ENCODE measurements around the gene RALGPS1.

Gene RALGPS1

DNA sequence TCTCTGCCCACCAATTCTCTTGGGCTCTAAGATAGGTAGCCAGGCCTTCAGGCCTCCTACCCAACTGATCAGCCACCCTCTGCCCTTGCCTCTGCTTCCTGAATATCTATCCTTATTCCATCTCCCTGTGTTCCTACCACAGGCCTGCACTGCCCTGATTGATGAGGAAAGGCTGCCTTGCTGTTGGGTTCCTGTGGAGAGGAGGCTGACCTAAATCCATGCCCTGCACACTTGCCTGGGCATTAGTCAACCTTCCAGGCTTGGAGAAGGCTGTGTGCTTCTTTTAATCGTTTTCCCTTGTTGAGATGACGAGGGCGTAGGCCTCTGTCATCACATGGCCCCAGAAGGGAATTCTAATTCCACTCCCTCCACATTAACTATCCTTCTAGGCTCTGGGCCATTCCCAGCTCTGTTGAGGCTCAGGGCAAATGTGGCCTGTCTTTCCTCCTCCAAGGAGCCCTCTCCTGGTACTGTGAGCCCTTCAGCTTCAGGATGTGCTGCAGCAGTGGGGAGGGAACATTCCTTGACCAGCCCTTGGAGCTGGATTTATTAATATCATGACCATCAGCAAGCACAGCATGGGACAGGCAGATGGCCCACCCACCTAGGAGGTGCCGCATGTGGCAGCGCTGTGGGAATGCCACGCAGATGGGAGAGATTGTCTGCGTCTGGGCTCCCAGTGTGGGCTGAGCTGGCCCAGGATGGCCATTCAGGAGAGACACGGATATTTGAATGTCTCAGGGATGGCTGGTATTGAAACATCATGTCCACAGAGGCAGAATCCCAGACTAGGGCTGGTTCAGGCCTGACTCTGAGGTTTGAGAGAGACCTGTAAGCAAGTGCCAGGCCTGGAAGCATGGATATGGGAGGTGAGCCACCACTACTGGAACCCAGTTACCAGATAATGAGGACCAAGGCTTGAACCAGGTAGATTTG is 166.9 kb downstream of the RALGPS1 start:
- DNase-seq: no peak

DNA sequence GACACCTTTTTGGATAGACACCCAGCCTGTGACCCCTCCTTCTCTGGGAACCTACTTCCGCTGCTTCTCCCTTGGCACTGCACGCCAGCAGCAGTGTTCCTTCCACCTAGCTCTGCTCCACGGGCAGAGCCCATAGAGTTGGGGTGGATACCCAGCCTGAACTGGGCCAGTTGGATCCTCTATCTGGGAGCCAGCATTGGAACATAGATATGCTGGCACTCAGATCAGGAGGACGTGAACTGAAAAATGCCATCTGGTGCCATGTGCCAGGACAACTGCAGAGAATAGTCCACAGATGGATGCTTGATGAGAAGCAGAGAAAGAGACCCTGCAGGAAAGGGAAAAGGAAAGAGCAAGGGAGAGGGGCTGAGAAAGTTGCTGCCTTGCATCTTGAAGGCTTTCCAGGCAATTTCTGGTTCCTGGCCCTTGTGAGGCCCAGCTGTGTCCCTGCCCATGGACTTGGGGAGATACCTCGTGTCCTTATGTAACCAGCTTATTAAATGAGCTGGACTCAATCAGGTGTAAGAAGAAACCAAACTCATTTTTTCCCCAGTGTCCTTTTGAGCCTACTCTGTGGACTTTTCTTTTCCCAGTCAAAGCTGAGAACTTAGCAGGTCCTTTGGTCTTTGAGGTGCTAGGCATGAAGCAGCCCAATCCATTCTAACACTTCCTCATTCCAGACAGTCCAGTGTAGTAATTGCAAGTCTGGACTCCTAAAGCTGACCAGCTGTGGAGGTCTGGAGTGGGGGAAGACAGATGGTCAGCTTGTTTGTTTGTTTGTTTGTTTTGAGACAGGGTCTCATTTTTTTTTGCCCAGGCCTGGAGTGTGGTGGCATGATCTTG is 168.8 kb downstream of the RALGPS1 start:
- no peak for DNase-seq

DNA sequence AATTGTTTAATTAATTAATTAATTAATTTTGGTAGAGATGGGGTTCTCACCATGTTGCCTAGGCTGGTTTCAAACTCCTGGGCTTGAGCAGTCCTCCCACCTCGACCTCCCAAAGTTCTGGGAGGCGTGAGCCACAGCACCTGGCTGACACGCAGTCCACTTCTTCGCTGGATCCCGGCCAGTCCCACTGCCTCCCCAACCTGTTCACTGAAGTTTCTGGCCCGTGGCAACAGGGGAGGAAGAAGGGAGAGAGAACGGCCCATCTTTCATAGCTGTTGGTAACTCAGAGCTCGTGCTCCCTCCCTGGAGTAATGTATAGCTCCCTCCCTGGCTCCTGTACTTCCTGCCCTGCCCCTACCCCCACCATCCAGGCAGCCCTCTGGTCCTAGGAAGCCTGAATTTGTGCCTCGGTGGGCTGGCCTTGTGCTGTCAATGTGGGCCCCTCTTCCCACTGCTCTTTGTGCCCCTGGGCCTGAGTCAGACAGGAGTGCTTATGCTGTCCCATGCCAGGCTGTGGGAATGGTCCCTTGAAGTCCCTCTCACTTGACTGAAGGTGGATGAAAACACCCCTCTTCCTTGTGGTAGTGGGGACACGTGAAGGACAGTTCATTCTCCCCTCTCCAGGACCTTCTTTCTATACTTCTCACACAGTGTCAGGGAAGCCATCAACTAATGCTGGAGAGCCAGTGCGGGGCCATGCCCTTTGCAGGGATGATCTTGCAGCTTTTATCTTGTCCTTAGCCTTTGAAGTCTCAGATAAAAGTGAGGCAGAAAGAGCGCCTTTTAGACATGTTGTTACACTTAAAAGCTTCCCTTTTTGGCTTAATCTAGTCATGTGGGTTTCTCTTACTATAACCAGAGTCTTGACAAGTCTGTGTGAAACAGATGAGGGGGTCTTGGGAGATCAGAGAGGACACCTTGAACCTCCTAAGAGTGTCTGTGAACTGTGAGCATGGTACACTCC is 169.8 kb downstream of the RALGPS1 start:
- DNase-seq: no peak

DNA sequence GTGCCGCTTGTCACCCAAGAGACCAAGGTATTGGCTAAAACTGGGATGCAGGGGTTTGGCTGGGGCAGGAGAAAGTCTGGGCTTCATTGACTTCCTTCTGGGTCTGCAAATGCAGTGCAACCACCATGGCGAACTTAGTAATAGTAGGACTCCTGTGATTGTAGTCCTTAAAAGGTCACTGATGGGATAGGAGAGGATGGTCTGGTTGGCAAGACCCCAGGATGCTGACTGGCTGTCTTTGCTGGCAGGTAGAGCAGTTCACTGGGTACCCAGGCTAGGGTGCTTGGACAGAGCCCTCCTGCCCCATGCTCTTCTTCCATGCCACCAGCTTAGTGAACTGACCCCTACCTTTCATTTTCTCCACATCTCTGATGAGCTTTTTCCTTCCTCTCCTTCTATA is 170.6 kb downstream of the RALGPS1 start:
- no peak for DNase-seq

DNA sequence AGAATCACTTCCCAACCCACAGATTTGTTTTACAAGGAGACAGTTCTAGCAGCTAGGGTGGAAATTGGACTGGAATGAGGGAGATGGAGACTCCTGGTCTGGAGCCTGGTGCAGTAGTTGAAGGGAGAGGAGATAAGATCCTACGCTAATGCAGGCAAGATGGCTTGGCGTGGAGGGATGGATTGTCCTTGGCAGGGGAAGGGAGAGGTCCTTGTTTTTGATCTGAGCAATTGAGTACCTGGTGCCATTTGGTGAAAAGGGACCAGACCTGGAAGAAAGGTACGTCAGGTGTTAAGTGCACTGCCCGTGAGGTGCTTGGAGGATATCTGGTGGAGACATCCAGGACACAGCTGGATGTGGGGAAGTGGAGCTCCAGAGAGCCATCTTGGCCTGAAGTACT is 172.2 kb downstream of the RALGPS1 start:
- no peak for DNase-seq

DNA sequence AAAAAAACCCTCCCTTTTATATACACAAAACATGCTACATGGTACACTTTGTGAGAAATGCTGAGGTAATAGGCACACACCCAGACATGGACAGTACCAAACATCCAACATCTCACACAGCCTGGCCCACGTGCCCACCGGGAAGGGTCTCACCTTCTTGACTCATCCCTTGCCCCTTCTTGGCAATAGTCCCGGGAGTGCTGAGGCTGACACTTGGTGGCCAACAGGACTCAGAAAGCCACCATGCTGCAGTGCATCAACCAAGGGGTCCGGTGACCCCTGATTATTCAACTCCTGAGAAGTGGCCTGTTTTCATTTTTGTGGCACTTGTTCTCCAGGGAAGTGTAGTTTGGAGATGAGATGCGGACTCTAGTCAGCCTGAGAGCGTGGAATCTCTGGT is 172.8 kb downstream of the RALGPS1 start:
- no peak for DNase-seq

DNA sequence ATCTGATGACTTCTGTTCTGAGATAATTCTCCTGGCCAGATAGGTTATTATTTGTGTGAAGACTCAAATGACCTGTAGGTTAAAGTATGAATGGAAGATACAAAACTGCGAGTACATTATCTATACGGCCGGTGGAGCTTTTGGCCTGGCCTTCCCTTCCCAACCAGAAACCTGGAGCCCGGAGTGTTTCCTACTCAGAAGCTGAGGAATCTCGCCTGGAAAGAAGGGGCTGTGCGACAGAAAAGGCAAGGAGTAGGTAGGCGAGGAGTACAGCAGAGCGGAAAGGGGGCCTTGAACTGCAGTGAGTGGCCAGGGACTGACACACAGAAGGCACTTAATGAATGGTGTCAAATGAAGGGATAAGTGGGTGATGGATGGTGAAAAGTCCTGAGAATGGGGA is 173.3 kb downstream of the RALGPS1 start:
- no peak for DNase-seq

DNA sequence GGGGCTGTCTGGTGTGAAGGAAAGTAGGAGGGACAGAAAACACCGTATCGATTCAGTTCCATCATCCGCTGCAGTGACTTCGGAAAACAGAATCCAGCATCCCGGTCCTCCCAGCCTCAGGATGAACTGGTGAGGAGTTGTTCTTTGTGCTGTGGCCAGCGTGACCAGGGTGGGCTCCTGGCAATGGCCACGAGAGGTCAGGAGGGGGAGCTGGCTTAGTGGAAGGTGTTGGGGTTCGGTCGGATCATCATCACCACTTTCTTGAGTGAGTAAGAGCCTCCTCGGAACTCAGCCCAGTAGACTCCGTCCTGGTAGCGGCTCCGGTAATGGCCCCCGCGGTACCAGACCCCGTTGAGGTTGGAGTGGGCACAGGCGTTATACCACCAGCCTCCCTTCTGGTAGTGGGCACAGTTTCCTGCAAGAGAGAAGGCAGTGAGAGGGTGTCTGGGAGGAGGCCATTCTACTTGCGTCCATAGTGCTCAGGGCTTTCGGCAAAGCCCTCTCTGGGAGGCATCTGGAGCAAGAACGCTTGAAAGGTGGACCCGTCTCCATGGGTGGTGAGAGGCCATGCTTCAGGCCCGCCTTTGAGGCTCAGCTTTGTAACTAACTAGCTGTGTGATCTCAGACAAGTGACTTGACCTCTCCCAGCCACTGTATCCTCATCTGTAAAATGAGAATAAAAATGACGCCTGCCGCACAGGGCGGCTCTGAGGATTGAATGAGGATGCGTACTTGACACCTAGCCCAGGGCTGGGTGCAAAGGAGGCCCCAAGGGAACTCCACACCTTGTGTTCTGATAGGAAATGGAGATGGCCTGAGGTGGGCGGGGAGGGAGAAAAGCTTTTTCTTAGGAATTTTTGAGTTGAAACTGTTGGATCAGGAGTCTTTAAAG is 174.4 kb downstream of the RALGPS1 start:
- no peak for DNase-seq

DNA sequence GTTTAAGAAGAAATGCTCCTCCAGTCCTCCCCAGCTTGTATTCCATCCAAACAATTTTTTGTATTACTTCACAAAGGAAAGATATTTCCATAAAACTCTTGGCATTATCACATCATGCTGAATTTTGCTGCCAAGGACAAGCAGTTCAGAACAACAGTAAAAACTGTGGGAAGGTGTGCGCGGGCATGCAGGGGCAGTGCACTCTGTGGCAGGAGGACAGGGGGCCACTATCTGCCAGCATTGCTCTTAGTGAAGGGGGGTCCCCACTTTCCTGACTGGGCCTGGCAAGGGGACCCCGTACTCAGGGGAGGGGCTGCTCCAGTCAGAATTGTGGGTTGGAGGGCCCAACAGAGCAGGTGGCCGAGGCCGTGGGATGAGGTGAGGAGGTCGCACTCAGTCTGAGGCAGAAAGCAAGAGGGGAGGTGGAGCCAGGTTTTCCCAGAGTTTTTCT is 175.1 kb downstream of the RALGPS1 start:
- DNase-seq: no peak

DNA sequence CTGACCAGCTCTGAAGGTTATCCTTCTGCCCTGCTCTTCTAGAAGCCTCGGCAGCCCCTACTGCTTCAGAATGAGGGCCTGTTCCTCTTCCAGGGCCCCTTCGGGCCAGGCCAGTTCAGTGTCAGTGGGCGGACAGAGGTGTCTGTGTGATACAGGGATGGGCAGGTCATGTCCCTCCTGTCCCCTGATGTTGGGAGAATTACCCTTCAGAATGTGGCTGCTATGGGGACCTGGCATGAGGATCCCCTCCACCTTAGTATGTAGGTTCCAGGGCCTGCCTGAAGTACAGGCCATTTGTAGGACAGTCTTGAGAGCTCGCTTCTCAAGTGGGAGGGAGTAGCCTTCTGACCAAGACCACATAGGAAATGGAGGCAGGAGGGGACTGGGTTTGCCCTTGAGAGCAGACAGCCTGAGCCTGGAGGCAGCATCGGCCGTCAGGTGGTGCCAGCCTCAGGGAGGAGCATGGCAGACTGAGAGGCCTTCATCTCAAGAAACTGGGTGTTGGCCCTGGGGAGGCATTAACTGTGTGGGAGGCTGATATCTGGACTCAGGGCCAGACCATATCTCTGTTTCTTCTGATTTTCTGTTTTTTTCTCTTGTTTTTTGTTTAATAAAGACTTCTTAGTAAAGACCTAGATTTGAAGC is 175.9 kb downstream of the RALGPS1 start:
- DNase-seq: no peak

DNA sequence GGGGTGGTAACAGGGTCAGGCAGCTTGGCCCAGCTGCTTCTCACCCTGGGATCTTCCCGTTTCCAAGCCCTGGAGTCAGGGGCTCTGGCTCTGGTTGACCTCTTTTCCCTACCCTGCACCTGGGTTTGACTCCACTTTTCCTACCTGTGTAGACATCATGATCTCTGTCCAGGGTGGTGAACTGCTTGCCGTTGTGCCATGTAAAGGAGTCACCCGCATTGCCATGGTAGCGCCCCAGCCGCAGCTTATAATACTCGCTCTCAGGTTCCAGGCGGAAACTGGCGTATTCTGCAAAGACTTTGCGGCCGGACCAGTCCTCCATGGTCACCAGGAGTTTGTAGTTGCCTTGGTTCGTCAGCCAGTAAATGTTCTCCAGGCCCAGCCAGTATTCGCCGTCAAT is 176.9 kb downstream of the RALGPS1 start:
- DNase-seq: no peak

DNA sequence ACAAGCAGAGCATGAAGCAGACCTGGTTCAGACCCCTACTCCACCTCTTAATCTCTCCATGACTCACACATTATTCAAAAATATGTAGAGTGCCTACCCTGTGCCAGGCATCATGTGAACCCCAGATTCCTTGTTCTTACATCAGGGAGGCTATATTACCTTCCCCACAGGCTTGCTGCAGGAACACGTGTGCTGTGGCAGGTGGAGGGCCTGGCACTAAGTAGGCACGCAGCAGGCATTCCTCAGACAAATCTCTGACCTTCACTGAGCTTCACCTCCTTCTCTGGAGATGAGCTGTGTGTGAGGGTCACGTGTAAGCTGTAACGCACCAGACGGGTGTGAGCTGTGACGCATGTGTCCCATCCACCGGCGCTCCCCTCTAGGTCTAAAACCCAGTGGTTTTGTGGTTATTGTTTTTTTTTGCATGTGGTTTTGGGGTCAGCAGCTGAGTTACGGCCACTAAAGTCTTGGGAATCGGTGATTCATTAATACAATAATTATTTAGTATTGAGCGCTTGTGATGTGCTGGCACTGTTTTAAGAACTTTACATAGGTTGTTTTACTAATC is 177.5 kb downstream of the RALGPS1 start:
- DNase-seq: no peak

DNA sequence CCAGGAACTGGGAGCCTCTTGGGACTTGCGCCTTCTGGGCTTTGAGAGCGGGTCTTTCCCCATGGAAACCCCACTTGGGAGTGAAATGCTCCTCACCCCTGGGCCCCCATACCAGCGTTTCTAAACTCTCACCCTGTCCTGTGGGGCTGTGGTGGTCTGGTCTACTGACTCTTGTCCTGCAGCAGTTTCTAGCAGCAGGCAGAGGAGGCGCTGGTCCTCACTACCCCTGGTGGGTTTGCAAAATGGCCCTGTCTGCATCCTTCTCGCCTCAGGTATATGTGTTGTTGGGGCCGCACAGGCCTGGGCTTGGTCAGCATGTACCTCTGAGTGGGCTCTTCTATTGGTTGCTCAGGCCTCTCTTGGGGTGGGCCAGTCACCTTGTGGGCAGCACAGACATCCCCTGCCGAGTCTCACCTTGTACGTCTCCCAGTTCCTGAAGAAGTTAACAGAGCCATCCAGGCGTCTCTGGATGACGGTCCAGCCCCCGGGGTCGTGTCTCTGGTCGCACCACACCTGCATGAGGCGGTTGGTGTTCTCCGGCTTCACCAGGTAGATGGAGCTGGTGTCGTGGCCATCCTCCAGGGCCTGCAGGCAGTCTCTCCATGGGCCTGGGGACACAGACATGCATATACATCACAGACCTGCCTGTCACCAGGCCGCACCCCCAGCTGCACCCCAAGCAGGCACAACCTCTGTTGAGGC is 178.9 kb downstream of the RALGPS1 start:
- no peak for DNase-seq

DNA sequence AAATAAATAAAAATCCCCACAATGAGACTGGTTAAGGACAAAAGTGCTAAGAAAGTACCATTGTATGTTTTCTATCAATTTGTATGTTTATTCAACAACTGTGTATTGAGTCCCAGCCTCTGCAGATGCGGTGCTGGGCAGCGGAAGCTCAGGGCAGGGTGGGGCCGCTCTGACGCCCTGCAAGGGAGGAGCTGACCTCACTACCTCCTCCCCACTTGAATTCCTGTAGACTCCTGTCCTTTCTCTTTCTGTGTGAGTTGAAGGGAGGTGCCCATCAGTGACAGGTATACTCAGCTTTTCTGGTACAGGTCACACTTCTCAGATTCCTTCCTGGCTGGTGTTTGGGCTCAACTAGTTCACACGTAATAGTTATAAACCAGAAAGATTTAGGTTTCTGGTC is 180.8 kb downstream of the RALGPS1 start:
- no peak for DNase-seq

DNA sequence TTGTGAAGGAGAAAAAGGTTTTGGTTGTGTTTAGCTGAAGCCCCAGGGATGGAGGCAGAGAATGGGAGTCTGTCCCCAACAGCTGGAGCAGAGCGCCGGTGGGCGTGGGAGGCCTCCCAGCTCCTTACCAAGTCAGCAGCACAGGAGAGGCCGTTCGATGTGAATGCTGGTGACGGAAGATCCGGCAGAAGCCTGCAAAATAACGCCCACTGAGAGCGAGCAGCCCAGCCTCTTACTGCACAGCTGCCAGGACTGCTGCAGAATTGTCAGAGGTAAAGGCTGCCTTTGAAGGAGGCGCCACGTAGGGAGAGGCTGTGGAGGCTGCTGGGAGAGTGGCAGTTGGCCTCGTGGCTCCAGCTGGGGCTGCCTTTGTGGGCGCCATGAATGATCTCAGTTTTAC is 181.6 kb downstream of the RALGPS1 start:
- no peak for DNase-seq

DNA sequence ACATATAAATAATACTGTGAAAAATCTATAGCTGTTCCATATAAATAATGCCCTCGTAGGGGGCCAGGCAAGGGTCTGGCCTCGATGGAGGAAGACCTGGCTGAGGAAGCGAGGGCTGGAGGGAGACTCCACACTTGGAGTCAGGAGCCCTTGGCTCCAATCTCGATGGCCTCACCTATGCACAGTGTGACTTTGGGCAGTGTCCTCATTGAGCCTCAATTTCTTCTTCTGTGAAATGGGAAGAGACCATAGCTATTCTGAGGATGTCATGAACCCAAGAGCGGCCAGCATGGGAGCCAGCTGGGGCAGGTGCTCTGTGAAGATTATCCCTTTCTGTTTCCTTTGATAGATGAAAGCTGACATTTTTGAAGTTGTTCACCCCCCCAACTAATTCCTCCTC is 183.1 kb downstream of the RALGPS1 start:
- no peak for DNase-seq

DNA sequence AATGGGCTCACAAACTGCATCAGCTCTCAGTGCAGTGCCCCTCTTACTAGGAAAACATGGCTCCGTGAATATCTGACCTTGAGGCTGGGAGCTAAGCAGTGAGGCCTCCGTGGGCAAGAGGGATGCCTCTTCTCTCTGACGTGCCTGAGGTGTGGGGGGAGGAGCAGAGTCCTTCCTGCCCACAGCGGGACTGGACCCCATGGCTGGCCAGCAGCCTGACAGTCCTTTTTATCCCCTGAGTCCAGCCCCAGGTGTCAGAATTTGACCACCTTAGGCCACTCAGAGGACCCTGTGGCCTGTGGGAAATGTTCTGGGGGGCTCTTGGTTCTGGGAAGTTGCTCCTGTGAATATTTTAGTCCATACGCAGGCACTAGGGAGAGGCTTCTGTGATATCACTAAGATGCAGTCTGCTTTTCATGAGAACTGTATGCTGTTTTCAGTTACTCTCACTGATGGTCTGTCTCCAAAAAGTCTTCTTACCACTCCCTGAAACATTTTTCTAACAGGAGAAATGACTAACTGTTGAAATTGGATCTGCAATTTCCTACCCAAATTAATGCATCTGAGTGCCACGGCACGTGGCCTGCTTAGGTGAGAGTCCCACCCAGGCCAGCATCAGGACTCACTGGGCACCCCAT is 184.5 kb downstream of the RALGPS1 start:
- no peak for DNase-seq

DNA sequence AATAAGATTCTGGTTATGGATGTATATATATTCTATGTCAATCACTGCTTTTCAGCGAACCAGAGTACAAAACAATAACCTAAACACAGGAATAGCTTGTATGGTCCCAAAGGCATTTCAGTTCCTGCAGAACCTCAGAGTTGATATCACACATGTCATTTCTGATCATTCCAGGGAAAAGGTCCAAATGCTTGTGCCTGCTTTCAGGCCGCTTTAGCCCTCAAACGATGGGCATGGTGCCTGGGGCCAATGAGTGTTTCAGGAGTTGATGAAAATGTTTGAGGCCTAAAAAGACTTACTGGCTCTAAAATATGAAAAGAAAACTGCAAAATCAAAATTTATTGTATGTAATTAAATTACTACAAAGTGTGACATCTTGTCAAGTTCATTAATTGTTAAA is 185.1 kb downstream of the RALGPS1 start:
- DNase-seq: no peak

DNA sequence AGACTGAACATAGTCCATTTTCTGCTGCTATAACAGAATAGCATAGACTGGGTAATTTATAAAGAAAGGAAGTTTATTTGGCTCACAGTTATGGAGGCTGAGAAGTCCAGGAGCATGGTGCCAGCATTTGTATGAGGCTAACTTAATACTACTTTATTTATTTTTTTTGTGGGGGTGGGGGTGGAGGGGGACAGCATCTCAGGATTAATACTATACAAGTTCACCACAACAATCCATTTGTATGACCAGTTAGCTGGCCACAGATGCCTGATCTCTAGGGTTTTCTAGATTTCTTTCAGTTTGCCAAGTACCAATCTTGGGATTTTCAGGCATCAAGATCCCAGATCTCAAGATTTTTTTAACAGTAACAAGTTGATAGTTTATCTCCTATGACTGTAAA is 187.6 kb downstream of the RALGPS1 start:
- DNase-seq: no peak

DNA sequence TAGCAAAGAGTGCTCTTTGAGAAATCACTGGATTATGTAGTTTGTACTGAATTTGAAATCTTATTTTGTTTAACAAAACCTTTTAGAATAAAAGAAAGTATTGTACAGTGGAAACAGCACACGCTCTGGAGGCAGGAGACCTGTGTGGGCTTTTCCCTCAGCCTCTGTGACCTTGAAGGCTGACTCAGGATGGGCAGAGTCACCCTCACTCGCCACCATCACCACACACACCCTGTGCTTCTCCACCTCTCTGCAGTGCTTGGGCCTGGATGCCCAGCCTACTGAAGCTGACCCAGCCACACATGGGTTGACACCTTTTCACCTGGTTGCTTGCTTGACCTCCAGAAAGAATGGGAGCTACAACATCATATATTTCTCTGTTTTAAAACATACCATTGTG is 188.2 kb downstream of the RALGPS1 start:
- no peak for DNase-seq

Measured in HCEC 1CT (cell line).